ENCODE measurements around the gene HNMT.
"Not testable (repeated sequence)": the region's sequence is repeated elsewhere in the genome, so short reads cannot be mapped to it uniquely, and the experiment has no call there.

The HNMT gene

DNA sequence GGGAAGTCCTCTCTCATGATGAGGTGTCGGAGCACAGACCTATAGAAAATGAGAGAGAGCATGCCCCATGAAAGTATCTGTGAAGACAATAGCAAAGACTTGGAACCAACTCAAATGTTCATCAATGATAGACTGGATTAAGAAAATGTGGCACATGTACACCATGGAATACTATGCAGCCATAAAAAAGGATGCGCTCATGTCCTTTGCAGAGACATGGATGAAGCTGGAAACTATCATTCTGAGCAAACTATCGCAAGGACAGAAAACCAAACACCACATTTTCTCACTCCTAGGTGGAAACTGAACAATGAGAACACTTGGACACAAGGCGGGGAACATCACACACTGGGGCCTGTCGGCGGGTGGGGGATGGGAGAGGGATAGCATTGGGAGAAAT is 79.3 kb downstream of the HNMT start:
- DNase-seq (ENCODE audit: low spot score), result not testable (repeated sequence)

DNA sequence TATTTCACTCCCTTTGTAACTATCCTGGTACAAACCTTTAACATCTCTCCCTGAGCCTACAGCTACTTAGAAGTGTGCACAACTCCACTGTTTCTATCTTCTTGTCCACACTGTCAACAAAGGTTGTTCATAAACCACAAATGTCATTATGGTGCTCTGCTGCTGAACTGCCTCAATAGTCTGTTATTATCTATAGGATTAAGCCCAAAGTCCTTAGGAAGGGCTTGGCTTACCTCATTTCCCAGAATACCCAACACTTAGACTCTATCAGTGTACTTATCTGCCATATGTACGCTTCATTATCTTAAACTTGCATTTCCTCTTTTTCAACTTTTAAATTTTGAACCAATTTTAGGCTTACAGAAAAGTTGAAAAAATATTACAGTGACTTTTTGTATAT is 94.2 kb downstream of the HNMT start:
- DNase-seq (ENCODE audit: low spot score), result no peak

DNA sequence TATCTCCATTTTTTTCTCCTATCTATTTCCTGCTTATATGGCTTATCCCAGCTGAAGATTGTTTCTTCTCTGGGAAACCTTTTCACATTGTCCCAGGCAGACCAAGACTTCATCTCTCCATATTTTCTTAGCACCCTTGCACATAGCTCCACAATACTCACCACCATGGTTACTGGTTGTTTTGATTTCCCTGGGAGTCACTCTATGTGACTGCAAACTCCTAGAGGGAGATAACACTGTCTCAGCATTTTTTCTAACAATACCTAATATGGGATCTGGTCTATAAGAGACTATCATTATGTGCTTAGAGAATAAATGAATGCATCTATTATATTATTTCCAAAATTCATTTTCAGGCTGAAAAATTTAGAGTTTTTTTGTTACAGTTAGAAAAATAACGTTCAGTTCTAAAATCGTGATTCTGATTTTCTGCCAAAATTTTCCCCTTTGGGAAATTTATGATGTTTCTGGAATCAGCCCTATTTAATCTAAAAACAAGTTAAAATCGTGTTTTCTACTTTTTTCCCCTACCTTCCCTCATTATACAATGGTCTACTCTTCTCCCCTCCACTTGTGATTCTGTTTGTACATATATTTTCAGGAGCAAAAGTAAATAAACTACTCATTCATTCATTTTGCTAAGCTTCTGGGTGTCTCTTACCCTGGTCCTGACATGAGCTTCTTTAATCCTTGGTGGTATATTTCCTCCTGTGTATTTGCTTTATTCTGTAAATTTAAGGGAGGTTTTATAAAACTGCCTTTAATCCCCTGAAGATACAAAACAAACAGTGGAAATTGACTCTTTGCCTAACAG is 95.4 kb downstream of the HNMT start:
- DNase-seq (ENCODE audit: low spot score), result no peak

DNA sequence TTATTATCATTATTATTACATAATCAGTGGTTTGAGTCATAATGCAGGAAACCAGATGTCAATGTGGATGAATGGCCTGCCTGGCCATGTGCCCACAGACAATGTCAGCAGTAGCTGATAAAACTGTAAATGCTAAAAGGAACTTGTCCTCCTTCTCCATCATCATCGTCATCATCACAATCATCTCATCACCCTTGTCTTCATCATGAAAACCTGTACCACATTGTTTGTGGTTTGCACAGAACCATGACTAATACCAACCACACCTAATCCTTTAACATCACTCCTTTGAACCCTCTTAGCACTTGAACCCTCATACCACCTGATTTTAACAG is 96.0 kb downstream of the HNMT start:
- no peak for DNase-seq (ENCODE audit: low spot score)

DNA sequence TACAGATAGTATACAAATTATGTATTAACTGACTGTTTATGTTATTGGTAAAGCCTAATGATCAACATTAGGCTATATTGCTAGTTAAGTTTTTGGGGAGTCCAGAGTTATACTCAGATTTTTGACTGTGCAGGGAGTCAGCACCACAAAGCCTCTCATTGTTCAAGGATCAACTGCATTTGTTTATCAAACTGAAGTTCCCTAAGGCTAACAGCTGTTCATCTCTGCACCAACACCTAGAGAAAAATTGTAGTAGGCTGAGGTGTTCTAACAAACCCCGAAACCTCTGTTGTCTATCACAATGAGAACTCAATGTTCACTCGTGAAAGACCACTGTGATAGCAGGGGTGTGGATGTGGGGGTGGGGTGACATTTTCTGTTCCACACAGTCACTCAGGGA is 97.7 kb downstream of the HNMT start:
- DNase-seq (ENCODE audit: low spot score), result no peak

DNA sequence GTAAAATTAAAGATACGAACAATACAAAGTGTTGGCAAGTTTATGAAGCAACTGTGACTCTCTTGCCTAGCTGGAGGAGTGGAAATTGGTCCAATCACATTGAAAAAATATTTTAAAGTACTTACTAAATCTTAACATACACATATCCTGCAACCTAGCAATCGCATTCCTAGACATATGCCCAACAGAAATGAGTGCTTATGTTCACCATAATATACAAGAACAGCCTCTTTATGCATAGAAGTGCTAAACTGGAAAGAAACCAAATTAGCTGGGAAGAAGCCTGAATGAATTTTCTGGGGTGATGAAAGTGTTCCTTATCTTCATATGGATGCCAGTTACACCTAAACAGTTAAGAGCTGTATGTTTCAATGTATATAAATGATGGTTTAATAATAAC is 98.9 kb downstream of the HNMT start:
- DNase-seq (ENCODE audit: low spot score), result no peak

Measured in hematopoietic multipotent progenitor cell treated with erythropoietin and hydrocortisone succinate and interleukin-3 and kit ligand, for 15 days (in vitro differentiated cells).